Measurements from ENCODE around the gene CEBPA. TPM values are rescaled to one million over a fixed set of nuclear protein-coding genes. Genes with fewer than 3 reads are reported as not detected.
A peak's percentile ranks its signal among the peaks of the same experiment; 100 is the strongest.

Gene CEBPA
- total and polyA plus RNA-seq, 10 of the 15 experiments (the other 5 are each of a cell fraction or from before 2014, with no cell fraction given) = 0.04 to 0.36 (median 0.13) TPM; not detected in 4

GRCh38 chr19:33301900-33302174 is 497 bp downstream of the CEBPA start:
- ATAC-seq = no peak
- 0% methylated on average over 1 of the region's 41 CpGs for WGBS (ENCODE audit: insufficient coverage, insufficient replicate concordance, low lambda C conversion rate, missing lambda C conversion rate)

More at GRCh38 chr19:33301900-33302174, 497 bp downstream of the CEBPA start:
- Histone ChIP-seq H2AFZ (ENCODE audit: control insufficient read depth, low read depth, low read length) (no peak overlapping the region), H3K27me3 (replicated peaks in 1 of 2; ENCODE audit: control insufficient read depth in 2 of 2, insufficient read depth in 2 of 2, low read length in 1 of 2) (peaks cover 6 to 11% of the 10 kb centered on the region in 2 experiments; a peak in 3 of 4 replicates), H3K36me3 (ENCODE audit: control insufficient read depth in 2 of 2, insufficient read depth in 2 of 2, low read length in 1 of 2) (no peaks in the 10 kb centered on the region), H3K9ac (ENCODE audit: control insufficient read depth, insufficient read depth, low read length) (no peak overlapping the region), H3K4me1 (ENCODE audit: control insufficient read depth, insufficient read depth, low read length) (peaks cover 3% of the 10 kb centered on the region; the same call in 1 of the 2 replicates), H3K79me2 (ENCODE audit: control insufficient read depth, insufficient read depth, low read length) (no peaks in the 10 kb centered on the region), H3K9me3 (replicated peaks; ENCODE audit: control insufficient read depth, insufficient read depth, low read length) (no peaks in the 10 kb centered on the region), H3K27ac (ENCODE audit: control insufficient read depth, insufficient read depth) (no peak overlapping the region), H3K4me2 (ENCODE audit: control insufficient read depth, insufficient read depth) (peak overlapping the region; percentile 83), H4K20me1 (ENCODE audit: control insufficient read depth, insufficient read depth) (no peaks in the 10 kb centered on the region), H3K4me3 (peak overlapping the region; percentile 70; the same call in 1 of the 2 replicates)
- DNase-seq (ENCODE audit: low read depth, low spot score) (no peak), FAIRE-seq (no peak)
- RAD21 ChIA-PET (ENCODE audit: unreplicated experiment) = no interaction called here
- in situ Hi-C loops (cut with MboI) = no loop called here
- POLR2A ChIA-PET = no interaction called here
- SMC1A ChIA-PET (ENCODE audit: uncharacterized antibody, unreplicated experiment) = no interaction called here
- intact Hi-C loops (cut with micrococcal nuclease; ENCODE audit: unreplicated experiment) = no loop called here
- BruUV-seq (replicated peaks) = no TSS peak
- CTCF ChIA-PET = no interaction called here
- TF ChIP-seq RB1 (IDR thresholded peaks at IDR 0.05; ENCODE audit: borderline replicate concordance) = no peak
- TF ChIP-seq HDGF (IDR thresholded peaks at IDR 0.05) = no peak
- TF ChIP-seq IRF5 (IDR thresholded peaks at IDR 0.05; ENCODE audit: borderline replicate concordance) = no peak
- no peak for TF ChIP-seq ZNF687 (IDR thresholded peaks at IDR 0.05)
- no peak for TF ChIP-seq RAD51 (IDR thresholded peaks at IDR 0.05)
- no peak for TF ChIP-seq BCLAF1 (IDR thresholded peaks at IDR 0.05)
- TF ChIP-seq RFX5 (IDR thresholded peaks at IDR 0.05; ENCODE audit: low read depth, low read length) = no peak
- TF ChIP-seq ZNF622 (IDR thresholded peaks at IDR 0.05) = no peak
- TF ChIP-seq BHLHE40 (IDR thresholded peaks at IDR 0.05; ENCODE audit: borderline replicate concordance in 1 of 2, low read depth in 2 of 2, low read length in 1 of 2) = no peak
- no peak for TF ChIP-seq NR2C1 (IDR thresholded peaks at IDR 0.05)
- TF ChIP-seq RELA (IDR thresholded peaks at IDR 0.05; ENCODE audit: borderline replicate concordance, partially characterized antibody) = no peak
- TF ChIP-seq CREM (IDR thresholded peaks at IDR 0.05; ENCODE audit: low read depth) = no peak
- TF ChIP-seq WRNIP1 (IDR thresholded peaks at IDR 0.05; ENCODE audit: borderline replicate concordance, low read depth, low read length) = no peak
- TF ChIP-seq, protein P1, sequence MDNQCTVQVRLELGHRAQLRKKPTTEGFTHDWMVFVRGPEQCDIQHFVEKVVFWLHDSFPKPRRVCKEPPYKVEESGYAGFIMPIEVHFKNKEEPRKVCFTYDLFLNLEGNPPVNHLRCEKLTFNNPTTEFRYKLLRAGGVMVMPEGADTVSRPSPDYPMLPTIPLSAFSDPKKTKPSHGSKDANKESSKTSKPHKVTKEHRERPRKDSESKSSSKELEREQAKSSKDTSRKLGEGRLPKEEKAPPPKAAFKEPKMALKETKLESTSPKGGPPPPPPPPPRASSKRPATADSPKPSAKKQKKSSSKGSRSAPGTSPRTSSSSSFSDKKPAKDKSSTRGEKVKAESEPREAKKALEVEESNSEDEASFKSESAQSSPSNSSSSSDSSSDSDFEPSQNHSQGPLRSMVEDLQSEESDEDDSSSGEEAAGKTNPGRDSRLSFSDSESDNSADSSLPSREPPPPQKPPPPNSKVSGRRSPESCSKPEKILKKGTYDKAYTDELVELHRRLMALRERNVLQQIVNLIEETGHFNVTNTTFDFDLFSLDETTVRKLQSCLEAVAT (IDR thresholded peaks at IDR 0.05) = no peak
- no peak for TF ChIP-seq CBFB (IDR thresholded peaks at IDR 0.05; ENCODE audit: low read depth)
- no peak for TF ChIP-seq JUNB (IDR thresholded peaks at IDR 0.05)

All from GM12878 (cell line).